Glomerular visceral epithelial cell (primary cell): ENCODE data around the gene TMPRSS9.

Experiments used
- DNase-seq: peaks from one replicate; pipeline ENCODE4 v3.0.0-alpha.2; 2016; ENCODE audit errors: extremely low spot score

The TMPRSS9 gene

GRCh38 chr19:2361246-2362045 lies 1.4 kb downstream of the TMPRSS9 start:
- no peak for DNase-seq

GRCh38 chr19:2362046-2362969 lies 2.2 kb downstream of the TMPRSS9 start:
- no peak for DNase-seq

DNA sequence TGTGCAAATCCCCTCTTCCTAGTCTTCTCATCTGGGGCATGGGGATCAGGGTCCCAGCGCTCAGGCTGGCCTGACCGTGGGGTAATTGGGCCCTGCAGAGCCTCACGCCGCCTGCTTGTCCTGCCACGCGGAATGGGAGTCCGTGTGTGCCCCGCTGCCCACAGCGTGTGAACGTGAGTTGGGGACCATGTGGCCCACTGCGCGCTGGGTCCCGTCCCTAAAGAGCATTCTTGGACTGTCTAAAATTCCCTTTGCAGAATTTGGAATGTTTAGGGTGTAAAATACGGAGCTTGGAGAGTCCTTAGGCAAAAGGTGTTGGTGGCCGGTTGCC lies 2.9 kb downstream of the TMPRSS9 start:
- no peak for DNase-seq

- DNase-seq = no peak
Measured at GRCh38 chr19:2363419-2363818, 3.4 kb downstream of the TMPRSS9 start.

DNA sequence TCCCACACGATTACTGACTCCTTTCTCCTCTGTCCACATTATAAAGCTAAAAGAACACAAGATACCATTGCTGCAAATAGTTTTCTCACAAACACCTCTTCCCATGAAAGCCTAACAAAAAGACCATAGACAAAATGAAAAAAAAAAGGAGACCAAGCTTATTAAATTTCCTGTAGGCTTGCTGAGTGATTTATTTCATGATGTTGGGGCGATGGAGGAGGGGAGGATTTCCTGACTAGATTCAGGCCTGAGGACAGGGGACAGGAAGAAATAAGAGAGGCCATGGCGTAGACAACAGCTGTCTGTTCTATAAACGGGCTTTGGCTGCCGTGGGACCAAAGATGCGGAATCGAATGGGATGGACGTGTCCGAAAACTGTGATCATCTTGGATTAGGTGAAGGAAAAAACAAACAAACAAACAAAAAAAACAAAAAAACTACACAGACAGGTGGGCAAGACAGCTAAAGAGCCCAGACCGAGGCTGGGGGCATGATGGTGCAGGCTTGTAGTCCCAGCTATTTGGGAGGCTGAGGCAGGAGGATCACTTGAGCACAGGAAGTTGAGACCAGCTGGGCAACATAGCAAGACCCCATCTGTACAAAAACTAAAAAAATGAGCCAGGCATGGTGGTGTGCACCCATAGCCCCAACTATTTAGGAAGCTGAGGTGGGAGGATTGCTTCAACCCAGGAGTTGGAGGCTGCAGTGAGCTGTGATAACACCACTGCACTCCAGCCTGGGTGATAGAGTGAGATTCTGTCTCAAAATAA lies 5.3 kb downstream of the TMPRSS9 start:
- DNase-seq = no peak

GRCh38 chr19:2371656-2372055 lies 11.6 kb downstream of the TMPRSS9 start:
- no peak for DNase-seq

- DNase-seq = no peak
Measured at GRCh38 chr19:2372076-2372612, 12.1 kb downstream of the TMPRSS9 start.

DNA sequence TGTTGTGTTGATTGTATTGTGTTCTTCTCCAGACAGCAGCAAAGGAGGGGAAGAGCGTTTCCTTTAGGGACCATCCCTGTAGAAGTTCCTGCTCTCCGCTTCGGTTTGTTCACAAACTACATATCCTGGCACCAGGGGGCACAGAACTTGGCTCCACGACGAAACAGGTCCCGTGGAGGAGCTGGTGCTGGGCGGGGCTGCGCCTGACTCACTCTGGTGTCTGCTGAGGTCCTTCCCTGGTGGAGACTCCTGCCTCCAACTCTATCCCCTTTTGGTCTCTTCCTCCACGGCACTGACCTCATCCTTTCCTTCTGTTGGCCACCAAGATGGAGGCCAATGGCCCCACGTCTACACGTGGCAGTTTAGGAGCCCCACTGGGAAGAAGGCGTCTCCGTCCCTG lies 14.7 kb downstream of the TMPRSS9 start:
- no peak for DNase-seq

DNA sequence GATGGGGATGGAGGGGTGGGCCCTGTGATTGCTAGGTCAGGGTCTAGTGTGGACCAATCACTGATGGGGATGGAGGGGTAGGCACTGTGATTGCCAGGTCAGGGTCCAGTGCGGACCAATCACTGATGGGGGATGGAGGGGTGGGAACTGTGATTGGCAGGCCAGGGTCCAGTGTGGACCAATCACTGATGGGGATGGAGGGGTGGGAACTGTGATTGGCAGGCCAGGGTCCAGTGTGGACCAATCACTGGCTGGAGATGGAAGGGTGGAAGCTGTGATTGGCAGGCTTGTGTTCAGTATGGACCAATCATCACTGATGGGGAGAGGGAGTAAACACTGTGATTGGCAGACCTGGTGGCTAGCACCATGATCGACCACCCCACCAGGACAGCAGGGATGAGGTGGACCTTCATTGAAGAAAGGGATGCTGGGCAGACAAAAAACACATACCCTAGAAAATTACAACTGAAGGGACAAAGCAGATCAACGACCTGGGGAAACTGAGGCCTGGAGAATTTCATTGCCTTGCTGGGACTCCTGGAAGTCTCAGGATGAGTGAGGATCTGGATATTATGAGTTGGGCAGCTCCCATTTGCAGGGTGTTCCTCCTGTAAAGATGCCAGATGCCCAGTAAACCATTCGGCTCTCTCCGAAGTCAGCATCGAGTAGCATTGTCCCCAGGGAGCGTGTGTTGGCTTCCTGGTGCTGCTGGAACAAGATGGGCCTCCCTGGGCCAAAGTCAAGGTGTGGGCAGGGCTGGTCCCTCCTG lies 15.5 kb downstream of the TMPRSS9 start:
- DNase-seq = no peak

- no peak for DNase-seq
Measured at GRCh38 chr19:2376784-2377519, 16.9 kb downstream of the TMPRSS9 start.

DNA sequence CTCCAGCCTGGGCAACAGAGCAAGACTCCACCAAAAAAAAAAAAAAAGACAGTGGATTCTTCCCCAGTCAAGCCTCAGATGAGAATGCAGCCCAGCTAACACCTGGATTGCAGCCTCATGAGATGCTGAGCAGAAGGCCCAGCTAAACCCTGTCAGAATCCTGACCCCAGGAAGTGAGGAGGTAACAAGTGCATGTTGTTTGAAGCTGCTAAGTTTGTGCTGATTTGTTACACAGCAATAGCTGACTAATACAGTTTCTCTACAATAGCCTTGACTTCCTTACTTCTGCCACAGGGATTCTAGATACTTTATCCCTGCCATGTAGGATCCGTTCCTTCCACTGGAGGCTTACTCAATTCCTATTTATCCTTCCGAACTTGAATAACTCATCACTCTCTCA lies 20.5 kb downstream of the TMPRSS9 start:
- DNase-seq = no peak

GRCh38 chr19:2381148-2381820 lies 21.2 kb downstream of the TMPRSS9 start:
- DNase-seq = no peak

DNA sequence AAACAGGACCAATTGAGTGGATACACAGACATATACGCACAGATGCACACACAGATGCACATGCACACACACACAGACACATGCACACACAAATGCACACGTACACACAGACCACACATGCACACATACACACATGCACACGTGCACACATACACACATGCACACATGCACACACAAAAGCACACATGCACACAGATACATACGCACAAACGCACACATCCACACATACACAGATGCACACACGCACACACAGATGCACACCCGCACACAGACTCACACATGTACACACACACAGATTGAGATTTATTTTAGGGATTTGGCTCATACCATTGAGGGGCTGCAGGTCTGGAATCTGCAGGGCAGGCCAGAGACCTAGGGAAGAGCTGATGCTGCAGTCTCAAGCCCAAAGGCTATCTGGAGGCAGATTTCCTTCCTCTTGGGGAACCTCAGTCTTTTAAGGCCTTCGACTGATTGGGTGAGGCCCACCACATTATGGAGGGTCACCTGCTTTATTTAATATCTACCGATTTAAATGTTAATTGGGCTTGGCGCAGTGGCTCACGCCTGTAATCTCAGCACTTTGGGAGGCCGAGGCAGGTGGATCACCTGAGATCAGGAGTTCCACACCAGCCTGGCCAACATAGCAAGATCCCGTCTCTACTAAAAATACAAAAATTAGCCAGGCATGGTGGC lies 22.6 kb downstream of the TMPRSS9 start:
- DNase-seq = no peak

GRCh38 chr19:2385053-2385721 lies 25.1 kb downstream of the TMPRSS9 start:
- DNase-seq = peak; percentile 89

GRCh38 chr19:2387367-2388288 lies 27.6 kb downstream of the TMPRSS9 start:
- DNase-seq = no peak

DNA sequence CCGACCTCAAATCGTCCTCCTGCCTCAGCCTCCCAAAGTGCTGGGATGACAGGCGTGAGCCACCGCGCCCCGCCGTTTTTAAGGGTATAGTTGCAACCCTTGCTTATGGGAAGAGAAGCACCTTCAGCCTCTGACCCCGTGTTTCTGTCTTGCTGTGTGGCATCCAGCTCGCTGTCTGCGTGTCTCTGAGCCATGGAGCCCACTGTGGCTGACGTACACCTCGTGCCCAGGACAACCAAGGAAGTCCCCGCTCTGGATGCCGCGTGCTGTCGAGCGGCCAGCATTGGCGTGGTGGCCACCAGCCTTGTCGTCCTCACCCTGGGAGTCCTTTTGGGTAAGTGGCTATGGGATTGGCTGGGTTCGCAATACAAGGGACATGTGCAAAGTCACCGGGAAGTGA lies 29.5 kb downstream of the TMPRSS9 start:
- no peak for DNase-seq

DNA sequence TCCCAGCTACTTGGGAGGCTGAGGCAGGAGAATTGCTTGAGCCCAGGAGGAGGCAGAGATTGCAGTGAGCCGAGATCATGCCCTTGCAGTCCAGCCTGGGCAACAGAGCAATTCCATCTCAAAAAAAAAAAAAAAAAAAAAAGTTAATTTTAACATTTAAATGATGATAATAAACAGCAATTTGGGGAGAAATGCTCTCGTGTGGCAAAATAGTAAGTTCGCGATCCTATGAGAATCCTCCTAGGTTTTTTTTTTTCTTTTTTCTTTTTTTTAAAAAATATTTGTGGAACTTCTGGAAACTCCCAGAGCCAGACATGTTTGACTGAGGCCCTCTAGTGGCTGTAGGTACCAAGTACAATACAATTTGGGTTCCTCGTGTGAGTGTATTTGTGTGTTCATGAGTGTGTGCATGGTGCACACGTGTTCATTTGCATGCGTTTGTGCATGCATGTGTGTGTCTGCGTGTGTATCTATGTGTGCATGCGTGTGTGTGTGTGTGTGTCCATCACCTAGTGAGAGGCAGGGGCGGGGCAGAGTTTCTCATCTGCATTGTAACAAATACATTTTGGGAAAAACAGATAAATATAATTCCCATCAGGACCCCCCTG lies 31.2 kb downstream of the TMPRSS9 start:
- DNase-seq = peak; percentile 64
